Measurements from ENCODE around the gene SPIN2B.
"Not testable (repeated sequence)": the region's sequence is repeated elsewhere in the genome, so short reads cannot be mapped to it uniquely, and the experiment has no call there.

The SPIN2B gene

DNA sequence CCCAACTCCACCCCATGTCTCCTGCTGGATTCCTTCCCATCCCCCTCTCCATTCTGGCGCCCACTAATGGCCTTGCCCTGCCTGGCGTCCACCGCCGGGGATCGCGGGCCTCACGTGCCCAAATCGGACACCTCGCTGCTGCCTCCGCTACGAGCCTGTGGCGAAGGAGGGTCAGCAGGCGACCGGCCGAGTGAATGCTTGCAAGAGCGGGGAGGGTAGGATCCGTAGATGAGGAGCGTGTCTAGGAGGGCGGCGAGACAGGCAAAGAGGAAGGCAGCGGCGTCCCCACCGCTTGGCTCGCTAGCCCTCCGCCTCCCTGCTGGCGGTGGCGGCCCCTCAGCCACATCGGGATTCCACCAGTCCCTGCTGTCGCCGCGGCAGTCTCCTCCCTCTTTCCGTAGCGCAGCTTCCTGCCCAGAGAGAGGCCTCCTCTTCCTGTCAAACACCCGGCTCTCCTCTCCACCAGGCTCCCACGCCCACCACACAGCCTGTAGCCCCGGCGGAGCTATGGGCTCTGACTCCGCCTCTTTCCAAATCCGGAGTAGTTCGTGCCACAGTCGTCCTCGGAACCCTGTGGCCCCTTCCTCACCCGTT lies at the start of gene SPIN2B:
TSS of gene SPIN2B (minus strand) at position 387 of the 594 bp plus-strand sequence.
- peak; percentile 86 for DNase-seq (ENCODE audit: low spot score)
- no peak for TF ChIP-seq CTCF (IDR thresholded peaks at IDR 0.05)
- H3K27ac ChIP-seq = peak within 1 kb of the TSS; percentile 67 to 89
- peak within 1 kb of the TSS; percentile 74 for H3K4me3 ChIP-seq

- Histone ChIP-seq H3K27ac (no peak overlapping the region), H3K4me3 (no peak overlapping the region)
- no peak for TF ChIP-seq CTCF (IDR thresholded peaks at IDR 0.05)
- no peak for DNase-seq (ENCODE audit: low spot score)
These were observed 35.2 kb upstream of the SPIN2B start for GRCh38 chrX:57156397-57157049.

DNA sequence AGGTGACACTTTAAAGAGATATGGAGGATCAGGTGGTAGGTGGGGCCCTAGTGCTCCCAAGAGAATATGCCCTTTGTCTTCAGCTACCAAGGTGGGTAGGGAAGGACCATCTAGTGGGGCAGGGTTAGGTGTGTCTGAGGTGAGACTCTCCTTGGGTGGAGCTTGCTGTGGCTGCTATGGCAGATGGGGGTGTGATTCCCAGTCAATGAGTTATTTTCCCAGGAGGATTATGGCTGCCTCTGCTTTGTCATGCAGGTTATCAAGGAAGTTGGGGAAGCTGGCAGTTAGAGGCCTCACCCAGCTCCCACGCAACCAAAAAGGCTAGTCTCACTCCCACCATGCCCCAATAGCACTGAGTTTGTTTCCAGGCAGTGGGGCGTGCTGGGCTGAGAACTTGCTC lies 33.8 kb upstream of the SPIN2B start:
- DNase-seq (ENCODE audit: low spot score) = no peak
- no peak overlapping the region for H3K4me3 ChIP-seq
- TF ChIP-seq CTCF (IDR thresholded peaks at IDR 0.05) = no peak
- H3K27ac ChIP-seq = no peak overlapping the region

- DNase-seq (ENCODE audit: low spot score); H3K4me3 ChIP-seq; H3K27ac ChIP-seq: not testable (repeated sequence)
These were observed 30.9 kb upstream of the SPIN2B start for GRCh38 chrX:57152222-57152621.

- Histone ChIP-seq H3K27ac (no peak overlapping the region), H3K4me3 (no peak overlapping the region)
- TF ChIP-seq CTCF (IDR thresholded peaks at IDR 0.05) = no peak
- no peak for DNase-seq (ENCODE audit: low spot score)
These were observed 17.3 kb upstream of the SPIN2B start for GRCh38 chrX:57138674-57139073.

DNA sequence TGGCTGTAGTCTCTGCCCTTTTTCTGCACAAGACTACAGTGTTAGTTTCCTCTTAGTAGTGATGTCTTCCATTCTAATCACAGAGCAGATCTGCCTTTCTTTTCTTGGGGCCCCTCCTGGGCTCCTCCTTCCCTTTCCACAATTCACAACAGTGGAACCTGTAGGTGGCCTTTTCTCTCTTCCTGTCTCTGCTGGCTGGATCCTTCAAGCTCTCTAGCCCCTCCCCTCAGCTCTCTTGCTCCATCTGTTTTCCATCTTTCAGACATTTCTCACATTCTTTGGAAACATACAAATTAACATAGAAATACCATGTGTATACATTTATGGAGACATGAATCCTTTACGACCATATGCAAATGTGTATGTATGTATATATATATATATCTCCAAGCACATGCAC lies 16.2 kb upstream of the SPIN2B start:
- H3K27ac ChIP-seq = no peak overlapping the region
- DNase-seq (ENCODE audit: low spot score) = no peak
- no peak for TF ChIP-seq CTCF (IDR thresholded peaks at IDR 0.05)
- H3K4me3 ChIP-seq = peak overlapping the region; percentile 59

- H3K4me3 ChIP-seq = peak within 1 kb of the TSS; percentile 59
- not testable (repeated sequence) for DNase-seq (ENCODE audit: low spot score); H3K27ac ChIP-seq
These were observed 15.7 kb upstream of the SPIN2B start, which contains the start of gene SPIN2A for GRCh38 chrX:57137073-57137472. Gene SPIN2A, minus strand, starts transcription at chrX:57137397. Its CDS starts 800 bp downstream, at chrX:57136597.

- H3K4me3 ChIP-seq = peak overlapping the region; percentile 59
- H3K27ac ChIP-seq = not testable (repeated sequence)
These were observed 15.2 kb upstream of the SPIN2B start for GRCh38 chrX:57136589-57136988.

More at GRCh38 chrX:57136589-57136988, 15.2 kb upstream of the SPIN2B start:
- not testable (repeated sequence) for DNase-seq (ENCODE audit: low spot score)
